GM12878 (cell line): ENCODE data around the gene HAUS6. TPM values are rescaled to one million over a fixed set of nuclear protein-coding genes. Genes with fewer than 3 reads are reported as not detected.
"Not testable (repeated sequence)": the region's sequence is repeated elsewhere in the genome, so short reads cannot be mapped to it uniquely, and the experiment has no call there.

ENCODE experiments used
- ATAC-seq: fragments of 200-7000 bp; cut with Tn5 transposase; 3 replicates; pipeline ENCODE4 v1.9.1; 2020; ENCODE audit warnings: mild to moderate bottlenecking, moderate library complexity
- BruUV-seq: library from RNA; stranded (reverse); fragments of 400-500 nt; replicated peaks from 2 replicates; lab custom pipeline; 2021; lab: Mats Ljungman, UMichigan
- CTCF ChIA-PET: fragments of 300-600 bp; sonication (Branson Sonifier 250); formaldehyde crosslinking; extraction: SDS; loops from one replicate; lab custom pipeline; 2021; ENCODE audit warnings: inconsistent platforms; lab: Yijun Ruan, JAX
- POLR2A ChIA-PET: fragments of 350-600 bp; formaldehyde crosslinking; extraction: SDS; loops from one replicate; lab custom pipeline; 2021; ENCODE audit warnings: inconsistent platforms; lab: Charles Lee
- RAD21 ChIA-PET: fragments of 300-600 bp; sonication (Branson Sonifier 250); formaldehyde crosslinking; loops from one replicate; lab custom pipeline; 2023; ENCODE audit warnings: antibody characterized with exemption; ENCODE audit not compliant: unreplicated experiment; lab: Charles Lee
- SMC1A ChIA-PET: fragments of 300-600 bp; sonication (Branson Sonifier 250); formaldehyde crosslinking; loops from one replicate; lab custom pipeline; 2023; ENCODE audit not compliant: unreplicated experiment, uncharacterized antibody; lab: Charles Lee
- DNase-seq: peaks from one replicate; pipeline ENCODE4 v3.0.0-alpha.2; 2011; ENCODE audit warnings: low read depth, low spot score
- FAIRE-seq: peaks from 3 replicates; lab custom pipeline; 2011; peaks lifted over from hg19 to GRCh38; lab: Jason Lieb, UNC
- H2AFZ ChIP-seq: 2 replicates; pipeline ENCODE4 v1.6.0; 2011; ENCODE audit warnings: low read depth, low read length, control low read depth; ENCODE audit not compliant: control insufficient read depth
- H3K27ac ChIP-seq: 2 replicates; pipeline ENCODE4 v1.5.1; 2011; ENCODE audit warnings: control low read depth; ENCODE audit not compliant: control insufficient read depth, insufficient read depth
- H3K27me3 ChIP-seq, 2 experiments: replicated peaks in 1 of 2; 2 replicates each; pipeline versions ENCODE4 v1.6.0 to v1.6.1; 2011; ENCODE audit warnings: low read length in 1 of 2; ENCODE audit not compliant: control insufficient read depth in 2 of 2, insufficient read depth in 2 of 2
- H3K36me3 ChIP-seq, 2 experiments: 2 replicates each; pipeline ENCODE4 v1.5.1; 2011; ENCODE audit warnings: low read length in 1 of 2; ENCODE audit not compliant: control insufficient read depth in 2 of 2, insufficient read depth in 2 of 2
- H3K4me1 ChIP-seq: 2 replicates; pipeline ENCODE4 v1.6.1; 2011; ENCODE audit warnings: mild to moderate bottlenecking, low read length, moderate library complexity, mixed read lengths; ENCODE audit not compliant: control insufficient read depth, insufficient read depth
- H3K4me2 ChIP-seq: 2 replicates; pipeline ENCODE4 v1.6.0; 2011; ENCODE audit warnings: control low read depth; ENCODE audit not compliant: control insufficient read depth, insufficient read depth
- H3K4me3 ChIP-seq: fragments of 200-600 bp; sonication (generic); 2 replicates; pipeline ENCODE4 v1.5.1; 2016
- H3K79me2 ChIP-seq: 2 replicates; pipeline ENCODE4 v1.6.0; 2011; ENCODE audit warnings: low read length; ENCODE audit not compliant: control insufficient read depth, insufficient read depth
- H3K9ac ChIP-seq: 2 replicates; pipeline ENCODE4 v1.8.0; 2011; ENCODE audit warnings: low read length, control low read depth, mixed read lengths; ENCODE audit not compliant: control insufficient read depth, insufficient read depth
- H3K9me3 ChIP-seq: replicated peaks from 3 replicates; pipeline ENCODE4 v1.5.1; 2011; ENCODE audit warnings: mild to moderate bottlenecking, low read length; ENCODE audit not compliant: control insufficient read depth, insufficient read depth
- H4K20me1 ChIP-seq: 2 replicates; pipeline ENCODE4 v1.6.0; 2011; ENCODE audit not compliant: control insufficient read depth, insufficient read depth
- CBX3 ChIP-seq: fragments of 200-600 bp; sonication (generic); IDR thresholded peaks from 2 replicates; pipeline ENCODE4 v1.6.1; 2016; ENCODE audit warnings: low read depth, borderline replicate concordance
- CHD1 ChIP-seq: IDR thresholded peaks from 2 replicates; pipeline ENCODE4 v1.6.1; 2012; ENCODE audit warnings: low read depth, low read length, improper control_type of control experiment
- DPF2 ChIP-seq: fragments of 450-650 bp; IDR thresholded peaks from 2 replicates; pipeline ENCODE4 v1.6.1; 2017; ENCODE audit warnings: mild to moderate bottlenecking
- HCFC1 ChIP-seq: fragments of 150-350 bp; IDR thresholded peaks from 2 replicates; pipeline ENCODE4 v1.6.1; 2014; ENCODE audit warnings: low read length
- JUNB ChIP-seq: IDR thresholded peaks from 2 replicates; pipeline ENCODE4 v1.6.1; 2016; ENCODE audit warnings: antibody characterized with exemption, mild to moderate bottlenecking
- MXI1 ChIP-seq: fragments of 150-350 bp; IDR thresholded peaks from 2 replicates; pipeline ENCODE4 v1.6.1; 2011; ENCODE audit warnings: low read depth, mild to moderate bottlenecking, inconsistent platforms, low read length, improper control_type of control experiment
- NFYB ChIP-seq: IDR thresholded peaks from 2 replicates; pipeline ENCODE4 v1.6.1; 2011; ENCODE audit warnings: low read depth, mild to moderate bottlenecking, low read length, improper control_type of control experiment, moderate library complexity; ENCODE audit not compliant: insufficient read depth
- PKNOX1 ChIP-seq: fragments of 450-650 bp; IDR thresholded peaks from 2 replicates; pipeline ENCODE4 v1.6.1; 2016; ENCODE audit warnings: mild to moderate bottlenecking
- SMAD1 ChIP-seq: fragments of 450-650 bp; IDR thresholded peaks from 2 replicates; pipeline ENCODE4 v1.6.1; 2018; ENCODE audit warnings: mild to moderate bottlenecking, low read depth; ENCODE audit not compliant: partially characterized antibody
- ZBED1 ChIP-seq: IDR thresholded peaks from 2 replicates; pipeline ENCODE4 v1.6.1; 2016; ENCODE audit warnings: borderline replicate concordance
- ZNF622 ChIP-seq: fragments of 450-650 bp; IDR thresholded peaks from 2 replicates; pipeline ENCODE4 v1.6.1; 2017; ENCODE audit warnings: mild to moderate bottlenecking, inconsistent platforms
- ZSCAN29 ChIP-seq: fragments of 450-650 bp; IDR thresholded peaks from 2 replicates; pipeline ENCODE4 v1.6.1; 2017; ENCODE audit warnings: mild to moderate bottlenecking, moderate library complexity
- WGBS: methylation state at CpG from one replicate; pipeline ENCODE4 v1.1.6; 2016; ENCODE audit warnings: low lambda C conversion rate; ENCODE audit not compliant: insufficient replicate concordance, insufficient coverage; ENCODE audit errors: missing lambda C conversion rate; 5-methylcytosine and 5-hydroxymethylcytosine counted together
- in situ Hi-C: fragments of 300-500 bp; cut with MboI; formaldehyde crosslinking; loops from 9 replicates; pipeline ENCODE4 v1.14.3; 2018; ENCODE audit warnings: mixed read lengths
- intact Hi-C: fragments of 100-400 bp; cut with micrococcal nuclease; formaldehyde crosslinking; loops from one replicate; pipeline ENCODE4 v1.14.2; 2022; ENCODE audit not compliant: unreplicated experiment
- polyA plus RNA-seq, 11 experiments: library from polyadenylated mRNA; depleted of rRNA in 4 of 11; unstranded in 6 of 11; stranded (reverse) in 5 of 11; fragments of >200 nt; fragmentation: Nextera tagmentation in 4 of 11; fragmentation: Illumina TruSeq in 1 of 11; extraction: Ambion mirVana in 4 of 11; extraction: Trizol in 1 of 11; gene quantifications; 1 replicate in 1 of 11; 2 replicates in 10 of 11; pipeline versions ENCODE4 v1.2.1 to v1.2.3, GENCODE V29; 2011 to 2016; ENCODE audit warnings: inconsistent platforms in 2 of 11, missing spikeins in 2 of 11, low read depth in 1 of 11
- total RNA-seq, 4 experiments: library from RNA; depleted of rRNA in 3 of 4; stranded (reverse); fragments of >200 nt in 3 of 4; fragmentation: Illumina TruSeq in 1 of 4; extraction: Trizol in 1 of 4; gene quantifications; 2 replicates each; pipeline versions ENCODE4 v1.2.1 to v1.2.3, GENCODE V29; 2013 to 2021
- TF ChIP-seq, protein P1 (sequence below): fragments of 450-650 bp; IDR thresholded peaks from 2 replicates; pipeline ENCODE4 v1.6.1; 2014; ENCODE audit warnings: mild to moderate bottlenecking
- TF ChIP-seq, protein P2 (sequence below): fragments of 450-650 bp; IDR thresholded peaks from 2 replicates; pipeline ENCODE4 v1.6.1; 2017; ENCODE audit warnings: borderline replicate concordance

HAUS6 gene
- total and polyA plus RNA-seq, 10 of the 15 experiments (the other 5 are each of a cell fraction or from before 2014, with no cell fraction given), result 7.1 to 26.8 (median 16.0) TPM

GRCh38 chr9:19021649-19022048 is 81.1 kb downstream of the HAUS6 start:
- H3K4me2 ChIP-seq, H3K4me1 ChIP-seq, POLR2A ChIA-PET, H2AFZ ChIP-seq, H3K27ac ChIP-seq, H4K20me1 ChIP-seq, in situ Hi-C loops, H3K9ac ChIP-seq, DNase-seq, H3K36me3 ChIP-seq, BruUV-seq, H3K9me3 ChIP-seq, H3K27me3 ChIP-seq, RAD21 ChIA-PET, H3K4me3 ChIP-seq, FAIRE-seq, H3K79me2 ChIP-seq: not testable (repeated sequence)
- peak; percentile 78 for TF ChIP-seq NFYB
- CTCF ChIA-PET, result interaction anchor here (0.5 to 1.3 kb wide), 3 partner anchors 152 to 432 kb away, joined by 4 read pairs; no protein-coding TSS in a partner anchor
- SMC1A ChIA-PET, result interaction anchor here (0.7 to 1.8 kb wide), 4 partner anchors 27 to 1211 kb away, joined by 3 to 4 read pairs (median 3); no protein-coding TSS in a partner anchor
- WGBS, result 45% methylated on average over 2 of the region's 2 CpGs
- intact Hi-C loops, result loop anchor here (10.0 kb wide), 2 partner anchors 197 to 227 kb away; no protein-coding TSS in a partner anchor
- ATAC-seq, result peak; percentile 30

- DNase-seq (no peak), FAIRE-seq (no peak), ATAC-seq (no peak)
- no peaks in the 10 kb centered on the region for H4K20me1 ChIP-seq
- H3K4me3 ChIP-seq, result no peak overlapping the region
- SMC1A ChIA-PET, result interaction anchor here (0.7 to 1.2 kb wide), 3 partner anchors 202 to 808 kb away, joined by 3 to 4 read pairs (median 3); no protein-coding TSS in a partner anchor
- BruUV-seq, result no TSS peak
- intact Hi-C loops (loop anchor here (10.0 kb wide), 2 partner anchors 196 to 226 kb away; no protein-coding TSS in a partner anchor), in situ Hi-C loops (no loop called here)
- no peak overlapping the region for H3K27ac ChIP-seq
- no peak overlapping the region for H3K9ac ChIP-seq
- CTCF ChIA-PET, result interaction anchor here (0.5 to 1.3 kb wide), 3 partner anchors 12 to 265 kb away, joined by 4 read pairs; no protein-coding TSS in a partner anchor
- no peaks in the 10 kb centered on the region for H3K4me1 ChIP-seq
- no peaks in the 10 kb centered on the region for H3K36me3 ChIP-seq
- POLR2A ChIA-PET, result no interaction called here
- H3K9me3 ChIP-seq, result peaks cover 4% of the 10 kb centered on the region; the same call in 1 of the 3 replicates
- WGBS, result 35% methylated on average over 3 of the region's 3 CpGs
- H3K27me3 ChIP-seq, result no peaks in the 10 kb centered on the region; a peak in 1 of 4 replicates
- no peaks in the 10 kb centered on the region for H3K79me2 ChIP-seq
- no peak overlapping the region for H2AFZ ChIP-seq
- RAD21 ChIA-PET, result no interaction called here
- H3K4me2 ChIP-seq, result no peak overlapping the region
- TF ChIP-seq, protein P1, sequence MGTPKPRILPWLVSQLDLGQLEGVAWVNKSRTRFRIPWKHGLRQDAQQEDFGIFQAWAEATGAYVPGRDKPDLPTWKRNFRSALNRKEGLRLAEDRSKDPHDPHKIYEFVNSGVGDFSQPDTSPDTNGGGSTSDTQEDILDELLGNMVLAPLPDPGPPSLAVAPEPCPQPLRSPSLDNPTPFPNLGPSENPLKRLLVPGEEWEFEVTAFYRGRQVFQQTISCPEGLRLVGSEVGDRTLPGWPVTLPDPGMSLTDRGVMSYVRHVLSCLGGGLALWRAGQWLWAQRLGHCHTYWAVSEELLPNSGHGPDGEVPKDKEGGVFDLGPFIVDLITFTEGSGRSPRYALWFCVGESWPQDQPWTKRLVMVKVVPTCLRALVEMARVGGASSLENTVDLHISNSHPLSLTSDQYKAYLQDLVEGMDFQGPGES, result no peak
- TF ChIP-seq ZNF622, result no peak
- TF ChIP-seq HCFC1, result no peak
- no peak for TF ChIP-seq NFYB
- TF ChIP-seq ZBED1, result no peak
- TF ChIP-seq CHD1, result no peak
- TF ChIP-seq, protein P2, sequence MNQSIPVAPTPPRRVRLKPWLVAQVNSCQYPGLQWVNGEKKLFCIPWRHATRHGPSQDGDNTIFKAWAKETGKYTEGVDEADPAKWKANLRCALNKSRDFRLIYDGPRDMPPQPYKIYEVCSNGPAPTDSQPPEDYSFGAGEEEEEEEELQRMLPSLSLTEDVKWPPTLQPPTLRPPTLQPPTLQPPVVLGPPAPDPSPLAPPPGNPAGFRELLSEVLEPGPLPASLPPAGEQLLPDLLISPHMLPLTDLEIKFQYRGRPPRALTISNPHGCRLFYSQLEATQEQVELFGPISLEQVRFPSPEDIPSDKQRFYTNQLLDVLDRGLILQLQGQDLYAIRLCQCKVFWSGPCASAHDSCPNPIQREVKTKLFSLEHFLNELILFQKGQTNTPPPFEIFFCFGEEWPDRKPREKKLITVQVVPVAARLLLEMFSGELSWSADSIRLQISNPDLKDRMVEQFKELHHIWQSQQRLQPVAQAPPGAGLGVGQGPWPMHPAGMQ, result no peak
- TF ChIP-seq SMAD1, result no peak
- TF ChIP-seq CBX3, result no peak
- TF ChIP-seq PKNOX1, result no peak
- no peak for TF ChIP-seq DPF2
- no peak for TF ChIP-seq MXI1
- no peak for TF ChIP-seq JUNB
- no peak for TF ChIP-seq ZSCAN29
These were observed 81.7 kb downstream of the HAUS6 start for GRCh38 chr9:19020886-19021455.
